NOMO-1 treated with DMSO at 0.1 percent for 48 hours (cell line): ENCODE data around the gene SLC13A5.

Experiments used
- DNase-seq: peaks from one replicate; lab custom pipeline; 2025; ENCODE audit not compliant: unreplicated experiment; lab: John Stamatoyannopoulos, UW

Gene SLC13A5

GRCh38 chr17:6639586-6640535 lies 73.3 kb downstream of the SLC13A5 start:
- peak; percentile 21 for DNase-seq

- no peak for DNase-seq
Observed at GRCh38 chr17:6639014-6639585, 74.1 kb downstream of the SLC13A5 start.

- no peak for DNase-seq
Observed at GRCh38 chr17:6638046-6638908, 74.9 kb downstream of the SLC13A5 start.

GRCh38 chr17:6637458-6637840 lies 75.7 kb downstream of the SLC13A5 start:
- DNase-seq = no peak

GRCh38 chr17:6636616-6637457 lies 76.3 kb downstream of the SLC13A5 start:
- no peak for DNase-seq

- no peak for DNase-seq
Observed at GRCh38 chr17:6636105-6636504, 77.1 kb downstream of the SLC13A5 start.
